ENCODE results near the gene CD300A. TPM values are rescaled to one million over a fixed set of nuclear protein-coding genes. Genes with fewer than 3 reads are reported as not detected.

Gene CD300A

DNA sequence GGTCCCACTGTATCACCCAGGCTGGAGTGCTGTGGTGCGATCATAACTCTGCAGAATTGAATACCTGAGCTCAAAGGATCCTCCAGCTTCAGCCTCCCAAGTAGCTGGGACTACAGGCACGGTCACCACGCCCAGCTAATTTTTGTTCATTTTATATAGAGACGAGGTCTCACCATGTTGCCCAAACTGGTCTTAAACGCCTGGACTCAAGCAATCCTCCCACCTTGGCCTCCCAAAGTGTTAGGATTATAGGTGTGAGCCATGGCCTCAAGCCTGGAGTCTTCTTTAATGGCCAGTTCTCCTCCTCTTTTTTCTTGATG, 64.4 kb downstream of the CD300A start:
- no CpG with 5 or more reads among the region's 5 CpGs for WGBS, 2 donors (ENCODE audit: extremely low coverage in 2 of 2, insufficient read length in 2 of 2, insufficient replicate concordance in 1 of 2)
- H3K4me3 ChIP-seq (ENCODE audit: low read length in 2 of 2), result no peak overlapping the region
- no peak overlapping the region for H3K27ac ChIP-seq (replicated peaks; ENCODE audit: low read length)

DNA sequence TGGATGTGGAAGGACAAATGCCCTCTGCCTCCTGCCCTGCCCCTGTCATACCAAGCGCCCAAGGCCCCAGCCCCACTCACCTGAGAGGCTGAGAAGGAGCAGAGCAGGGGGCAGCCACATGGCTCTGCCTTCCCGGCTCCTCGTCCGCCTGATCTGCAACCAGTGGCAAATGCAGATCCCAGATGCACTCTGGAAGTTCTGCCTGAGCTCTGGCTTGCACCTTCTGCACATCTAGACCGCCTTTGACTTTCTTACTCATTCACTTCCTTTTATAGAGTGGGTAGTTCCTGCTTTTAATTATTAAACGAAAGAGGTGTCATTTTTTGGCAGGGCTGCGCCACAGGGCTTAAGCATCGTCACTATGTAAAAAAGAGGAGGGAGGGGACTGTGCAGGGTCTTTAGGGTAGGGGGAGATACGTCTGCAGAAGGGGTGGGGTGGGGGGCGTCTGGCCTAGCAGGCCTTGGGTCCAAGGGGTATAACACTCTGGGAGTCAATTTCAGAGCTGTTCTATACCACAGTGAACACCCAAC, 64.9 kb downstream of the CD300A start, which contains the start of gene CD300LB:
TSS of gene CD300LB (minus strand) at position 245 of the 531 bp plus-strand sequence. CDS start at position 120, 125 bp downstream.
- no CpG with 5 or more reads among the region's 10 CpGs for WGBS, 2 donors (ENCODE audit: extremely low coverage in 2 of 2, insufficient read length in 2 of 2, insufficient replicate concordance in 1 of 2)
- no peak for DNase-seq (ENCODE audit: low spot score)
- no peak within 1 kb of the TSS for H2AK5ac ChIP-seq (ENCODE audit: low read depth, low read length)
- no peak within 1 kb of the TSS for H4K91ac ChIP-seq (ENCODE audit: low read depth, low read length, poor library complexity)
- H3K4ac ChIP-seq (ENCODE audit: low read length), result no peak within 1 kb of the TSS
- H3K14ac ChIP-seq (ENCODE audit: low read length), result no peak within 1 kb of the TSS
- H2BK120ac ChIP-seq (ENCODE audit: low read depth, low read length), result no peak within 1 kb of the TSS
- no peak within 1 kb of the TSS for H2BK5ac ChIP-seq (ENCODE audit: low read length)
- no peak within 1 kb of the TSS for H2BK12ac ChIP-seq (ENCODE audit: low read length)
- no peak within 1 kb of the TSS for H2BK15ac ChIP-seq (ENCODE audit: low read length)
- H3K27ac ChIP-seq (replicated peaks; ENCODE audit: low read length), result no peak within 1 kb of the TSS
- no peak within 1 kb of the TSS for H3K4me3 ChIP-seq (ENCODE audit: low read length in 2 of 2)
- no peak within 1 kb of the TSS for H4K8ac ChIP-seq (ENCODE audit: low read depth, low read length)
- no peak within 1 kb of the TSS for H2AFZ ChIP-seq (ENCODE audit: low read length)
- no peaks in the 10 kb centered on the region for H3K4me1 ChIP-seq (ENCODE audit: control insufficient read depth in 2 of 2, insufficient read depth in 1 of 2, low read depth in 1 of 2, low read length in 2 of 2)
- H3K9ac ChIP-seq (ENCODE audit: low read depth, low read length, poor library complexity), result no peak within 1 kb of the TSS
- H3K27me3 ChIP-seq (ENCODE audit: control insufficient read depth in 3 of 3, insufficient read depth in 3 of 3, low read depth in 1 of 3, low read length in 3 of 3), result peaks cover 0 to 2% (median 0%) of the 10 kb centered on the region in 3 experiments
- H3K23ac ChIP-seq (ENCODE audit: low read depth, low read length, poor library complexity), result no peak within 1 kb of the TSS
- H3K79me1 ChIP-seq (ENCODE audit: low read depth, low read length), result no peaks in the 10 kb centered on the region
- no peaks in the 10 kb centered on the region for H3K9me3 ChIP-seq (replicated peaks in 1 of 2; ENCODE audit: control insufficient read depth in 2 of 2, insufficient read depth in 1 of 2, low read depth in 1 of 2, low read length in 2 of 2)
- no peaks in the 10 kb centered on the region for H3K36me3 ChIP-seq (replicated peaks in 1 of 2; ENCODE audit: control insufficient read depth in 2 of 2, insufficient read depth in 2 of 2, low read length in 2 of 2)
- H3K18ac ChIP-seq (ENCODE audit: low read length), result no peak within 1 kb of the TSS
- H3K4me2 ChIP-seq (ENCODE audit: insufficient read depth, low read length, poor library complexity, severe bottlenecking), result no peak within 1 kb of the TSS

More for the DNA sequence above, 64.4 kb downstream of the CD300A start:
- Histone ChIP-seq H3K79me1 (ENCODE audit: low read depth, low read length) (no peaks in the 10 kb centered on the region), H4K91ac (ENCODE audit: low read depth, low read length, poor library complexity) (no peak overlapping the region), H3K27me3 (ENCODE audit: control insufficient read depth in 3 of 3, insufficient read depth in 3 of 3, low read depth in 1 of 3, low read length in 3 of 3) (peaks cover 0 to 2% (median 0%) of the 10 kb centered on the region in 3 experiments), H2AK5ac (ENCODE audit: low read depth, low read length) (no peak overlapping the region), H3K23ac (ENCODE audit: low read depth, low read length, poor library complexity) (no peak overlapping the region), H3K18ac (ENCODE audit: low read length) (no peak overlapping the region), H4K8ac (ENCODE audit: low read depth, low read length) (no peak overlapping the region), H3K9me3 (replicated peaks in 1 of 2; ENCODE audit: control insufficient read depth in 2 of 2, insufficient read depth in 1 of 2, low read depth in 1 of 2, low read length in 2 of 2) (no peaks in the 10 kb centered on the region), H3K4me2 (ENCODE audit: insufficient read depth, low read length, poor library complexity, severe bottlenecking) (no peak overlapping the region), H3K4ac (ENCODE audit: low read length) (no peak overlapping the region), H3K36me3 (replicated peaks in 1 of 2; ENCODE audit: control insufficient read depth in 2 of 2, insufficient read depth in 2 of 2, low read length in 2 of 2) (no peaks in the 10 kb centered on the region), H3K14ac (ENCODE audit: low read length) (no peak overlapping the region), H2AFZ (ENCODE audit: low read length) (no peak overlapping the region), H2BK5ac (ENCODE audit: low read length) (no peak overlapping the region), H2BK12ac (ENCODE audit: low read length) (no peak overlapping the region), H3K9ac (ENCODE audit: low read depth, low read length, poor library complexity) (no peak overlapping the region), H3K4me1 (ENCODE audit: control insufficient read depth in 2 of 2, insufficient read depth in 1 of 2, low read depth in 1 of 2, low read length in 2 of 2) (no peaks in the 10 kb centered on the region), H2BK120ac (ENCODE audit: low read depth, low read length) (no peak overlapping the region), H2BK15ac (ENCODE audit: low read length) (no peak overlapping the region)
- no peak for DNase-seq (ENCODE audit: low spot score)

DNA sequence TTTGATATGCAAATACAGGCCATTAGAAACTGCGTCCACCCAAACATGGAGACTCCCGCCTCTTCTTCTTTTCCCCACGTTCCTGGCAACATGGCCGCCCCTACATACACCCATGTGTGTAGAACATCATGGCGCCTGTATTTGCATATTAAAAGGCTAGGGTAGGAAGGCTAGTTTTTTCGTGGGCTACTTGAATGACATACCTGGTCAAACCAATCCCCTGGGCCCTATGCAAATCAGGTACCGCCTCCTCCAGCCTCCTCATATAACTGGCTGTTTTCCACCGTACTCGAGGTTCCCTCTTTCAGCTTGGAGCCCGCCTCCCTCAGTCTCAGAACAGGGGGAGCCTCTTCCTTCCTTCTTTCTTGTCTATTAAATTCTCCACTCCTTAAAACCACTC, 65.7 kb downstream of the CD300A start:
- Histone ChIP-seq H3K4me3 (ENCODE audit: low read length in 2 of 2) (no peak overlapping the region), H2BK15ac (ENCODE audit: low read length) (no peak overlapping the region), H3K27ac (replicated peaks; ENCODE audit: low read length) (no peak overlapping the region), H2BK120ac (ENCODE audit: low read depth, low read length) (no peak overlapping the region), H3K4me2 (ENCODE audit: insufficient read depth, low read length, poor library complexity, severe bottlenecking) (no peak overlapping the region), H3K23ac (ENCODE audit: low read depth, low read length, poor library complexity) (no peak overlapping the region), H2BK12ac (ENCODE audit: low read length) (no peak overlapping the region), H3K9me3 (replicated peaks in 1 of 2; ENCODE audit: control insufficient read depth in 2 of 2, insufficient read depth in 1 of 2, low read depth in 1 of 2, low read length in 2 of 2) (no peaks in the 10 kb centered on the region), H3K9ac (ENCODE audit: low read depth, low read length, poor library complexity) (no peak overlapping the region), H3K79me1 (ENCODE audit: low read depth, low read length) (no peaks in the 10 kb centered on the region), H3K36me3 (replicated peaks in 1 of 2; ENCODE audit: control insufficient read depth in 2 of 2, insufficient read depth in 2 of 2, low read length in 2 of 2) (no peaks in the 10 kb centered on the region), H3K4me1 (ENCODE audit: control insufficient read depth in 2 of 2, insufficient read depth in 1 of 2, low read depth in 1 of 2, low read length in 2 of 2) (no peaks in the 10 kb centered on the region), H2AFZ (ENCODE audit: low read length) (no peak overlapping the region), H2AK5ac (ENCODE audit: low read depth, low read length) (no peak overlapping the region), H3K14ac (ENCODE audit: low read length) (no peak overlapping the region), H2BK5ac (ENCODE audit: low read length) (no peak overlapping the region), H4K91ac (ENCODE audit: low read depth, low read length, poor library complexity) (no peak overlapping the region), H3K18ac (ENCODE audit: low read length) (no peak overlapping the region), H3K4ac (ENCODE audit: low read length) (no peak overlapping the region), H3K27me3 (ENCODE audit: control insufficient read depth in 3 of 3, insufficient read depth in 3 of 3, low read depth in 1 of 3, low read length in 3 of 3) (peaks cover 0 to 3% (median 0%) of the 10 kb centered on the region in 3 experiments), H4K8ac (ENCODE audit: low read depth, low read length) (no peak overlapping the region)
- no CpG with 5 or more reads among the region's 10 CpGs for WGBS, 2 donors (ENCODE audit: extremely low coverage in 2 of 2, insufficient read length in 2 of 2, insufficient replicate concordance in 1 of 2)
- no peak for DNase-seq (ENCODE audit: low spot score)

Small RNAs within 50 kb of the gene (small RNA-seq; reads per million reads assigned to genes)
- gene RNA5SP448 (ENCODE audit: insufficient read depth), result not detected
